Measurements from ENCODE around the gene NRXN2. TPM values are rescaled to one million over a fixed set of nuclear protein-coding genes. Genes with fewer than 3 reads are reported as not detected.

NRXN2 gene
- total and polyA plus RNA-seq, 2 donors (not counting 3 experiments of a cell fraction or from before 2014, with no cell fraction given): not detected

- no peaks in the 10 kb centered on the region for H3K9me3 ChIP-seq (replicated peaks; ENCODE audit: control insufficient read depth, insufficient read depth, low read length)
- no TSS peak for BruUV-seq (replicated peaks)
- H2AFZ ChIP-seq (ENCODE audit: low read depth, low read length): no peak overlapping the region
- no peaks in the 10 kb centered on the region for H3K4me1 ChIP-seq (ENCODE audit: control insufficient read depth, extremely low read depth, insufficient read depth, low read length)
- no peak overlapping the region for H3K4me2 ChIP-seq (ENCODE audit: insufficient read depth, low read length)
- H3K27me3 ChIP-seq (ENCODE audit: control insufficient read depth in 2 of 2, insufficient read depth in 2 of 2, low read length in 2 of 2): no peaks in the 10 kb centered on the region
- intact Hi-C loops (cut with micrococcal nuclease): loop anchor here (1.0 kb wide), 3 partner anchors 100 to 204 kb away; no protein-coding TSS in a partner anchor
- no peaks in the 10 kb centered on the region for H3K9me1 ChIP-seq (replicated peaks; ENCODE audit: control insufficient read depth, extremely low read depth, insufficient read depth, low read length)
- ChIA-PET CTCF (interaction anchor here (0.7 to 9.5 kb wide), 15 partner anchors 18 to 206 kb away, joined by 3 to 143 read pairs (median 5); no protein-coding TSS in a partner anchor), POLR2A (no interaction called here)
- no peak for TF ChIP-seq FOS (IDR thresholded peaks at IDR 0.05; ENCODE audit: borderline replicate concordance, insufficient read depth, low read length)
- no peak for TF ChIP-seq CTCF (IDR thresholded peaks at IDR 0.05; ENCODE audit: extremely low read depth in 1 of 2, insufficient read depth in 1 of 2, low read depth in 1 of 2, low read length in 2 of 2)
- TF ChIP-seq GATA2 (IDR thresholded peaks at IDR 0.05; ENCODE audit: insufficient read depth, insufficient read length, low read depth, low read length): no peak
- no peak for TF ChIP-seq POLR2A (IDR thresholded peaks at IDR 0.05; ENCODE audit: low read depth, low read length)
- TF ChIP-seq MAX (IDR thresholded peaks at IDR 0.05; ENCODE audit: insufficient read depth, insufficient read length): no peak
- no peak for TF ChIP-seq JUN (IDR thresholded peaks at IDR 0.05; ENCODE audit: borderline replicate concordance, insufficient read depth, insufficient read length, low read depth)
- no peak for TF ChIP-seq MYC (IDR thresholded peaks at IDR 0.05; ENCODE audit: low read depth, low read length)
- no peak for TF ChIP-seq POLR2AphosphoS5 (IDR thresholded peaks at IDR 0.05; ENCODE audit: insufficient read depth, low read depth, low read length)
- no peak for TF ChIP-seq EZH2 (IDR thresholded peaks at IDR 0.05; ENCODE audit: borderline replicate concordance, low read depth, low read length, severe bottlenecking)
- FAIRE-seq (no peak), DNase-seq (ENCODE audit: low read depth, low spot score) (no peak)
- H3K36me3 ChIP-seq (ENCODE audit: control insufficient read depth in 2 of 2, extremely low read depth in 1 of 2, insufficient read depth in 2 of 2, low read length in 2 of 2): no peaks in the 10 kb centered on the region
- H3K27ac ChIP-seq (ENCODE audit: insufficient read depth, low read depth, low read length): no peak overlapping the region
- no peak overlapping the region for H3K9ac ChIP-seq (replicated peaks; ENCODE audit: extremely low read depth, insufficient read depth, low read length)
- H4K20me1 ChIP-seq (replicated peaks; ENCODE audit: control insufficient read depth, extremely low read depth, insufficient read depth, low read length): no peaks in the 10 kb centered on the region
- no peak overlapping the region for H3K4me3 ChIP-seq (replicated peaks in 1 of 3; ENCODE audit: insufficient read depth in 1 of 3, low read depth in 1 of 3, low read length in 3 of 3)
- dilution Hi-C loops (cut with MboI; ENCODE audit: extremely low pct_ligation_motif_present, low sequenced_read_pairs): no loop called here
- no peaks in the 10 kb centered on the region for H3K79me2 ChIP-seq (ENCODE audit: control insufficient read depth, insufficient read depth, low read length)
Measured at GRCh38 chr11:64653388-64653973, 69.5 kb downstream of the NRXN2 start.

Data from endothelial cell of umbilical vein (primary cell).